Bronchial epithelial cell (primary cell): ENCODE data around the gene CSF1. TPM values are rescaled to one million over a fixed set of nuclear protein-coding genes. Genes with fewer than 3 reads are reported as not detected.

Experiments used
- DNase-seq: peaks from one replicate; pipeline ENCODE4 v3.0.0-alpha.2; 2010; ENCODE audit warnings: low read depth
- FAIRE-seq: peaks from 2 replicates; lab custom pipeline; 2011; peaks lifted over from hg19 to GRCh38; lab: Jason Lieb, UNC
- H3K27me3 ChIP-seq: 2 replicates; pipeline ENCODE4 v1.5.1; 2011; ENCODE audit warnings: low read length; ENCODE audit not compliant: control insufficient read depth, insufficient read depth
- H3K36me3 ChIP-seq: 2 replicates; pipeline ENCODE4 v1.5.1; 2011; ENCODE audit warnings: low read length; ENCODE audit not compliant: control insufficient read depth, insufficient read depth
- H3K4me3 ChIP-seq: 2 replicates; pipeline ENCODE4 v1.5.1; 2011; ENCODE audit warnings: mild to moderate bottlenecking, low read depth, low read length, control low read depth
- total RNA-seq: library from RNA; depleted of rRNA; stranded (reverse); fragments of >200 nt; gene quantifications from 2 replicates; pipeline ENCODE4 v1.2.1, GENCODE V29; 2014
- TF ChIP-seq, protein P1 (sequence below): IDR thresholded peaks from 2 replicates; pipeline ENCODE4 v1.5.1; 2011; ENCODE audit warnings: mild to moderate bottlenecking, moderate library complexity, low read length, control low read depth, inconsistent platforms; ENCODE audit not compliant: insufficient read depth, severe bottlenecking

Gene CSF1
- total RNA-seq, 1 donor from 2014 or later: 1.1 TPM

DNA sequence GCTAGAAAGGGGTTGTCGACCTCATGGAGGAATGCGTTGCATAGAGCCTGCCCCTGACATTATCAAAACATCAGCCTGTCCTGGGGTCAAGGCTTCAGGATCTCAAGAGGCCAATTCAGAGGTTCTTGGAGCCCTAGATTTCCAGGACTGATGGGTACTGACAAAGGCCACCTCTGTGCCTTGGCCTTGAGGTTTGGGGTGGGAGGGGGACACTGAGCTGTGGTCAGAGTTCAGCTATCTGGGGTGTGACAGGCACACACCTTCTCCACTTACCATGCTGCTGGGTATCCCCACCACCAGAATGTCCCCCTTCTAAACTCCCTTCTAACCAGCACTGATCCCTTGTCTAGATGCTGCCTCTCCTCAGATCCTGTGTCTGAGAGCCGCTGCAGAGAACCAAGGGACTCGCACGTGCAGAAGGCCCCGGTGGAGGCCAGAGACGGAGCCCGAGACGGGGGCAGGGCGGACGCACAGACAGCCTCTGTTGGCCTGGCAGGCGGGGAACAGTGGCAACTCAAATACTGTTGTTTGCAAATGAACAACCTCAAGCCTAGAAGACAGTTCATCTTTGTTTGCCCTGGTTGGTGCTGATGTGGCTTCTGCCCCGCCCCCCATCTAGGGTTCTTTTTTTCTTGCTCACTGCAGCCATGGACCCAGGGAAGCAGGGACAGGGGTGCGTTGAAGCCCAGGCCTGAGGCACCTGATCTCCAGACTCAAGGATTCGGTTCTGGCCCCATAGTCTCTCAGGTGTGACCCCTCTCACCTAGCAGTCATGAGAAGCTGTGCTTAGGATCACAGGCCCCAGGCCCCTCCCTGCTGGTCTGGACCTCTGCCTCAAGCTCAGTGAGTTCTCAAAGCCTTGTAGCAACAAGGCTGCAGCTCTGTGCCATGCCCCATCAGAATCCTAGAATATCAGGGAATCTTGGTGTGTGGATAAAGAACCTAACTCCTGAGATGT lies 28.1 kb upstream of the CSF1 start:
- TF ChIP-seq, protein P1, sequence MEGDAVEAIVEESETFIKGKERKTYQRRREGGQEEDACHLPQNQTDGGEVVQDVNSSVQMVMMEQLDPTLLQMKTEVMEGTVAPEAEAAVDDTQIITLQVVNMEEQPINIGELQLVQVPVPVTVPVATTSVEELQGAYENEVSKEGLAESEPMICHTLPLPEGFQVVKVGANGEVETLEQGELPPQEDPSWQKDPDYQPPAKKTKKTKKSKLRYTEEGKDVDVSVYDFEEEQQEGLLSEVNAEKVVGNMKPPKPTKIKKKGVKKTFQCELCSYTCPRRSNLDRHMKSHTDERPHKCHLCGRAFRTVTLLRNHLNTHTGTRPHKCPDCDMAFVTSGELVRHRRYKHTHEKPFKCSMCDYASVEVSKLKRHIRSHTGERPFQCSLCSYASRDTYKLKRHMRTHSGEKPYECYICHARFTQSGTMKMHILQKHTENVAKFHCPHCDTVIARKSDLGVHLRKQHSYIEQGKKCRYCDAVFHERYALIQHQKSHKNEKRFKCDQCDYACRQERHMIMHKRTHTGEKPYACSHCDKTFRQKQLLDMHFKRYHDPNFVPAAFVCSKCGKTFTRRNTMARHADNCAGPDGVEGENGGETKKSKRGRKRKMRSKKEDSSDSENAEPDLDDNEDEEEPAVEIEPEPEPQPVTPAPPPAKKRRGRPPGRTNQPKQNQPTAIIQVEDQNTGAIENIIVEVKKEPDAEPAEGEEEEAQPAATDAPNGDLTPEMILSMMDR: no peak
- Histone ChIP-seq H3K4me3 (no peak overlapping the region), H3K27me3 (no peaks in the 10 kb centered on the region), H3K36me3 (no peaks in the 10 kb centered on the region)
- DNase-seq (no peak), FAIRE-seq (no peak)

DNA sequence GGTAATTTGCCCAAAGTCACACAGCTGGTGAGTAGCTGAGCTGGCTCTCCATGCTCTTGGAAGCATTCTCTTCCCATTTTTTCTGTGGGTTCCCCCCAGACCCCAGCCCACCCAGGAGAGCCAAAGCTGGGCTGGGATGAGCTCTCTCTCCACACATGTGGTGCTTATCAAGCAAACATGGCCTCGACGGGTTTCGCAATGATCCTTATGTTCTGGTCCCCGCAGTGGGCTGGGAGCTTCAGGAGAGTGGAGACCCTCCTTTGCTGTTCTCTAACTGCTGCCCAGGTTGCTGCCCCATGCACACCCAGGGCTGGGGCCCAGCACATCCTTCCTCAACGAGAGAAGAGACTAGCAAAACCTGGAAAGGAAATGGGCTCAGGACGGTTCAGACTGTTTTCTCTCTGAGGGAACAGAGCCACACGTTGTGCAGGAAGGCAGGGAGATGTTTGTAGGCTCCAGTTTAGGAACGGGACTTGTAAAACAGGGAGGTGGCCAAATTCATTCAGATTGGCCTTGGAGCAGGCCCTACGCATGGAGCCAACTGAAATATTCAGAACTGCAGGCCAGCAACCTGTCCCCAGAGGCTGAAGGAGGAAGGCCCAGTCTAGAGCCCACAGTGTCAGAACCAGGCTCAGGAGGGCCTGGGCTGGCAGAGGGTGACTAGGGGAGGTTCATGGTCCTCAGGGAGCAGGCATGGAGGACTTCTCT lies 27.2 kb upstream of the CSF1 start:
- DNase-seq (no peak), FAIRE-seq (no peak)
- Histone ChIP-seq H3K4me3 (no peak overlapping the region), H3K27me3 (no peaks in the 10 kb centered on the region), H3K36me3 (no peaks in the 10 kb centered on the region)
- TF ChIP-seq, protein P1: no peak

GRCh38 chr1:109884242-109884891 lies 26.3 kb upstream of the CSF1 start:
- Histone ChIP-seq H3K36me3 (no peaks in the 10 kb centered on the region), H3K27me3 (no peaks in the 10 kb centered on the region), H3K4me3 (no peak overlapping the region)
- TF ChIP-seq, protein P1: no peak
- no peak for FAIRE-seq
- no peak for DNase-seq

DNA sequence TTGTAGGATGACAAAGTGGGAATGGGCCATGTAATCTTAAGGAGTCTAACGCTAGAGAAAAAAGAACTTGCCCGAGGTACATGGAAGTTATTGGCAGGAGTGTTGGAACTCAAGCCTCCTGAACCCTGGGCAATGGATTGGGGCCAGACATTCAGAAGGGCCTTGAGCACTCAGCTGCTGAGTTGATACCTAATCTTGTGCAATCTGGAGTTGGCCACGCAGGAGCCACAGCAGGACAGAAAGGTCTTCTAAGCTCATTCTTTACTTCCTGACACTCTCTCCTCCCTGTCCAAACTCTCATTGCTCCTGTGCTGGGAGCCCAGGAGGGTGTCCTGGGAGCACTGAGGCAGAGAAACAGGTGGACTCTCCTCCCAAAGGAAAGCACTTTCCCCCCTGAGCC lies 25.1 kb upstream of the CSF1 start:
- no peaks in the 10 kb centered on the region for H3K36me3 ChIP-seq
- no peak overlapping the region for H3K4me3 ChIP-seq
- FAIRE-seq (no peak), DNase-seq (no peak)
- TF ChIP-seq, protein P1: no peak
- no peaks in the 10 kb centered on the region for H3K27me3 ChIP-seq

DNA sequence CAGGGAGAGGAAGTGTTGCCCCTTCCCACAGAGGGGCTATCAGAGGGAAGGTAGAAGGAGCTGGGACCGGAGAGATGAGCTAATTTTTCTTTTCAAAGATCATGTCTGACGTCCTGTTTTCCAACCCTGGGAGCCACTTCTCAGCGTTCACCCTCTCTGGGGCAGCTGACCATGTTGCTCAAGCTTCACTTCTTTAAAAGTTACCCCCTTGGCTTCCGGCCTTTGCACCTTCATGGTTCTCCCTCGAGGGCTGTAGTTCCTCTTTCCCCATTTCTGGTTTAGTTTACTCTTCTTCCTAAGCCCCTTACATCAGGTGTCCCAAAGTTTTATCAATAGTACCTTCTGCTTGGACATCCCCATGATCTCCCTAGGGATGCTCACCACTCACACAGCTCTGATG lies 23.8 kb upstream of the CSF1 start:
- no peak for FAIRE-seq

More for the DNA sequence above, 23.8 kb upstream of the CSF1 start:
- Histone ChIP-seq H3K4me3 (no peak overlapping the region), H3K36me3 (no peaks in the 10 kb centered on the region), H3K27me3 (no peaks in the 10 kb centered on the region)
- TF ChIP-seq, protein P1: no peak
- DNase-seq: no peak
